ENCODE results near the gene SCG3. TPM values are rescaled to one million over a fixed set of nuclear protein-coding genes. Genes with fewer than 3 reads are reported as not detected.

SCG3 gene
- total RNA-seq, 1 donor from 2014 or later, result 1.8 TPM

DNA sequence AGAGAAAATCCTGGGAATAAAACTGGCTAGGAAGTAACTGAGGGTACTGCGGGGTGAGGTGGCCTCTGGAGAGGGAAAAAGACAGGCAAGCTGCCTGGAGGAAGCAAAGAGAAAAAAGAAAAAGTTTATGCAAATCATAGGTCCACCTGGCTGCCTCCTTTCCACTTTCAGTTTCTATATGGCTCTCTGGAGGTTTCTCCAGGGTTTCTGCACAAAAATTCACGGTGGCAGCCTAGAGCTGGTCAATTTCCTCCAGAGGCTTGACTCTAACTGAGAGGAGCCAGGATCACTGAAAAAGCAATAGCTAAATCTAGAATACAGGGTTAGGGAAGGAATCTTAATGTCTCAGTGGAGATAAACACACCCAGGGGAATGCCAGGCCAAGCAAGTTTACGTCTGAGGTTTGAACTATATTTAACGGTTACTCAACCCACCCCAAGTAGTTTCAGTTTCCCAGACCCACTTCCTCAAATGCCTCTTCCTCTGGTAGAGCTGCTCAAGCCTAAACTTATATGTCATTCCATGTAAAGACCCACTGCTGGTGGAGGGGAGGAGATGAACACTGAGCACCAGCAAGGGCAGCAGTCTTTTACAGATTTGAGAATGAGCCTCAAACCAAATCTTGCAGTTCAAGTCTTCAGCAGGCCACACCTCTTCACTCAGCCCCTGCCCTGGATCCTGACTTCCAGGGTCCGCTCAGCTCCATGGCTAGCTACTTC, 50.4 kb downstream of the SCG3 start:
- TF ChIP-seq, protein P1, sequence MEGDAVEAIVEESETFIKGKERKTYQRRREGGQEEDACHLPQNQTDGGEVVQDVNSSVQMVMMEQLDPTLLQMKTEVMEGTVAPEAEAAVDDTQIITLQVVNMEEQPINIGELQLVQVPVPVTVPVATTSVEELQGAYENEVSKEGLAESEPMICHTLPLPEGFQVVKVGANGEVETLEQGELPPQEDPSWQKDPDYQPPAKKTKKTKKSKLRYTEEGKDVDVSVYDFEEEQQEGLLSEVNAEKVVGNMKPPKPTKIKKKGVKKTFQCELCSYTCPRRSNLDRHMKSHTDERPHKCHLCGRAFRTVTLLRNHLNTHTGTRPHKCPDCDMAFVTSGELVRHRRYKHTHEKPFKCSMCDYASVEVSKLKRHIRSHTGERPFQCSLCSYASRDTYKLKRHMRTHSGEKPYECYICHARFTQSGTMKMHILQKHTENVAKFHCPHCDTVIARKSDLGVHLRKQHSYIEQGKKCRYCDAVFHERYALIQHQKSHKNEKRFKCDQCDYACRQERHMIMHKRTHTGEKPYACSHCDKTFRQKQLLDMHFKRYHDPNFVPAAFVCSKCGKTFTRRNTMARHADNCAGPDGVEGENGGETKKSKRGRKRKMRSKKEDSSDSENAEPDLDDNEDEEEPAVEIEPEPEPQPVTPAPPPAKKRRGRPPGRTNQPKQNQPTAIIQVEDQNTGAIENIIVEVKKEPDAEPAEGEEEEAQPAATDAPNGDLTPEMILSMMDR (IDR thresholded peaks at IDR 0.05; ENCODE audit: insufficient read depth, low read depth, low read length), result no peak
- TF ChIP-seq EZH2 (IDR thresholded peaks at IDR 0.05; ENCODE audit: insufficient read depth, low read length), result no peak
- Histone ChIP-seq H3K36me3 (ENCODE audit: insufficient read depth, low read length) (no peaks in the 10 kb centered on the region), H3K4me3 (ENCODE audit: insufficient read depth, low read depth, low read length) (no peak overlapping the region), H2AFZ (ENCODE audit: low read depth, low read length) (no peak overlapping the region), H3K4me2 (ENCODE audit: low read length) (peak overlapping the region; percentile 34), H3K9ac (ENCODE audit: low read length) (no peak overlapping the region), H3K4me1 (ENCODE audit: insufficient read depth, low read length) (peaks cover 10% of the 10 kb centered on the region), H3K79me2 (ENCODE audit: insufficient read depth, low read length) (no peaks in the 10 kb centered on the region), H3K9me3 (ENCODE audit: insufficient read depth, low read depth, low read length) (no peaks in the 10 kb centered on the region), H4K20me1 (ENCODE audit: insufficient read depth, low read length) (peaks cover 7% of the 10 kb centered on the region), H3K27ac (ENCODE audit: low read depth, low read length) (no peak overlapping the region), H3K27me3 (ENCODE audit: insufficient read depth, low read length) (no peaks in the 10 kb centered on the region)
- Mint-ChIP-seq H3K27me3 (ENCODE audit: low read depth, unreplicated experiment) (peaks cover 2% of the 10 kb centered on the region), H3K36me3 (ENCODE audit: low read depth, unreplicated experiment) (no peaks in the 10 kb centered on the region), H3K4me3 (ENCODE audit: unreplicated experiment) (peak overlapping the region; percentile 57), H3K27ac (ENCODE audit: unreplicated experiment) (peak overlapping the region; percentile 68), H3K4me1 (ENCODE audit: low read depth, unreplicated experiment) (peaks cover 26% of the 10 kb centered on the region), H3K9me3 (ENCODE audit: unreplicated experiment) (no peaks in the 10 kb centered on the region)
- DNase-seq (ENCODE audit: low read depth) (peak; percentile 37), FAIRE-seq (no peak)

DNA sequence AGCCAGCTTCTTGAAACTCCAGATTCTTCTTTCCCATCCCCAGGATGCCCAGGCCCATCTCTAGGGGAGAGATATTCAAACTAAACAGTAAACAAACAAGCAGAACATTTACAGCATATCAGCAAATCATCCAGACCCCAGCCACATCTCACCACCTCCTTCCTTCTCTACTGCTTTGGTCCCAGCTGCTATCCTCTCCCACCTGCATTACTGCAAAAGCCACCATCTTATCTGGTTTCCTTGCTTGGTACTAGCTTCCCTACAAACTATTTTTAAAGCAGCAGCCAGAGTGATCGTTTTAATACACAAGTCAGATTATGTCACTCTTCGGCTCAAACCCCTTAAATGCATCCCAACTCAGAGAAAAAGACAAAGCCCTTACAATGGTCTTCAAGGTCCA, 51.3 kb downstream of the SCG3 start:
- Histone ChIP-seq H3K4me1 (ENCODE audit: insufficient read depth, low read length) (peaks cover 5% of the 10 kb centered on the region), H3K4me3 (ENCODE audit: insufficient read depth, low read depth, low read length) (no peak overlapping the region), H3K27me3 (ENCODE audit: insufficient read depth, low read length) (no peaks in the 10 kb centered on the region), H3K27ac (ENCODE audit: low read depth, low read length) (no peak overlapping the region), H3K9me3 (ENCODE audit: insufficient read depth, low read depth, low read length) (no peaks in the 10 kb centered on the region), H4K20me1 (ENCODE audit: insufficient read depth, low read length) (peaks cover 3% of the 10 kb centered on the region), H3K4me2 (ENCODE audit: low read length) (no peak overlapping the region), H3K79me2 (ENCODE audit: insufficient read depth, low read length) (no peaks in the 10 kb centered on the region), H2AFZ (ENCODE audit: low read depth, low read length) (no peak overlapping the region), H3K36me3 (ENCODE audit: insufficient read depth, low read length) (no peaks in the 10 kb centered on the region), H3K9ac (ENCODE audit: low read length) (no peak overlapping the region)
- Mint-ChIP-seq H3K27ac (ENCODE audit: unreplicated experiment) (no peak overlapping the region), H3K4me3 (ENCODE audit: unreplicated experiment) (no peak overlapping the region), H3K9me3 (ENCODE audit: unreplicated experiment) (no peaks in the 10 kb centered on the region), H3K27me3 (ENCODE audit: low read depth, unreplicated experiment) (peaks cover 2% of the 10 kb centered on the region), H3K36me3 (ENCODE audit: low read depth, unreplicated experiment) (no peaks in the 10 kb centered on the region), H3K4me1 (ENCODE audit: low read depth, unreplicated experiment) (peaks cover 16% of the 10 kb centered on the region)
- TF ChIP-seq, protein P1 (IDR thresholded peaks at IDR 0.05; ENCODE audit: insufficient read depth, low read depth, low read length), result no peak
- no peak for TF ChIP-seq EZH2 (IDR thresholded peaks at IDR 0.05; ENCODE audit: insufficient read depth, low read length)
- FAIRE-seq (no peak), DNase-seq (ENCODE audit: low read depth) (no peak)

Measured in astrocyte (in vitro differentiated cells and primary cell).